AG09319 (cell line): ENCODE data around the gene RPTOR.

ENCODE experiments used
- DNase-seq: peaks from one replicate; pipeline ENCODE4 v3.0.0-alpha.2; 2010; ENCODE audit warnings: low read depth; ENCODE audit errors: extremely low read depth
- CTCF ChIP-seq: IDR thresholded peaks from 2 replicates; pipeline ENCODE4 v1.5.1; 2011; ENCODE audit warnings: low read depth, mild to moderate bottlenecking, inconsistent platforms, low read length, moderate library complexity

RPTOR gene

GRCh38 chr17:80790981-80791742 lies 246.5 kb downstream of the RPTOR start:
- DNase-seq: no peak
- TF ChIP-seq CTCF: no peak

GRCh38 chr17:80791758-80792284 lies 247.2 kb downstream of the RPTOR start:
- DNase-seq: peak; percentile 83
- TF ChIP-seq CTCF: no peak

DNA sequence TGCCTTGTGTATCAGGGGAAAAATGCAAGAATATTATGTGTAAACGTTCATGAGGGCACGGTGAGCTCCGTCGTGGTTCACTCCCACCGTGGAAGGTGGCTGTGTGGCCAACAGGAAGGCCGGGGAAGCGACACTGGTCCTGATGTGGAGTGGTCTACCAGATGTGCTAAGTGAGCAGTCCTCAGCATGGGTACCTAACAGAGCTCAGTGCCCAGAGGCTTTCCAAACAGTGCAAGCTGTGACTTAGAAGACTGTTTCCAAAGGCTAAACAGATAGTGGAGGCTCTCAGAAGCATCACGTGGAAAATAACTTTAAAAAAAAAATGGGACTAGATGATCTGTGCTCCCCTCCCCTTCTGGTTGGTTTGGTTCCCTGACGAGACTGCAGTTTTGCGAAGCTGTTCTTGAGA lies 247.7 kb downstream of the RPTOR start:
- no peak for DNase-seq
- no peak for TF ChIP-seq CTCF

- TF ChIP-seq CTCF: no peak
- DNase-seq: no peak
Measured at GRCh38 chr17:80793421-80793820, 248.8 kb downstream of the RPTOR start.

- TF ChIP-seq CTCF: no peak
- no peak for DNase-seq
Measured at GRCh38 chr17:80793851-80794267, 249.2 kb downstream of the RPTOR start.

DNA sequence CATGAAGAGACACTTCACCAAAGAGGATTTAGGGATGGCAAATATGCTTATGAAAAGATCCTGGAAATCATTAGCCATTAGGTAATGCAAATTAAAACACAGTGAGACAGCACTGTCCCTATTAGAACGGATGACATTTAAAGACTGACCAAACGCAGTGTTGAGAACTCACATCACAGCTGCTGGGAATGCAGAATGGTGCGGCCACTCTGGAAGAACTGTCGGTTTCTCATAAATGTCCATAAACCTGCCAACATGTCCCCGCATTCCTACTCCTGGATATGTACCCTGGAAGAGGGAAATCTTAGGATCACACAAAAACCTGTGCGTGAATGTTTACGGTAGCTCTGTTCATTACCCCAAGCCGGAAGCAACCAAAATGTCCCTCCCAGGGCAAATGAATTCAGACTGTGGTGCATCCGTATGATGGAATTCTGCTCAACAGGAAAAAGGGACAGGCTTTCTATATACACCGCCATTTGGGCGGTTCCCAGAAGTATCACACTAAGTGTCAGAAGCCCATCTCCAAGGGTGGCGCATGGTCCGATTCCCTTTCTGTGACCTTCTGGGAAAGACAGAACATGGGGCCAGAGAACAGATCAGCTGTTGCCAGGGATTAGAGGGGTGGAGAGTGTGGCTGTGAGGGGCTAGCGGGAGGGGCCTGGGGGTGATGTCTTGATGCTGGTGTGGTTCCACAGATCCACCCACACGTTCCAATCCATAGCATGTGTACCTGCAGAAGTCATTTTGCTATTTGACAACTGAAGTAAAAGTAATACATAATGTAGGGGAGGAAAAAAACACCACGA lies 249.8 kb downstream of the RPTOR start:
- no peak for TF ChIP-seq CTCF
- no peak for DNase-seq

GRCh38 chr17:80795090-80795580 lies 250.5 kb downstream of the RPTOR start:
- TF ChIP-seq CTCF: no peak
- no peak for DNase-seq
